Measurements from ENCODE around the gene MTRR.

DNA sequence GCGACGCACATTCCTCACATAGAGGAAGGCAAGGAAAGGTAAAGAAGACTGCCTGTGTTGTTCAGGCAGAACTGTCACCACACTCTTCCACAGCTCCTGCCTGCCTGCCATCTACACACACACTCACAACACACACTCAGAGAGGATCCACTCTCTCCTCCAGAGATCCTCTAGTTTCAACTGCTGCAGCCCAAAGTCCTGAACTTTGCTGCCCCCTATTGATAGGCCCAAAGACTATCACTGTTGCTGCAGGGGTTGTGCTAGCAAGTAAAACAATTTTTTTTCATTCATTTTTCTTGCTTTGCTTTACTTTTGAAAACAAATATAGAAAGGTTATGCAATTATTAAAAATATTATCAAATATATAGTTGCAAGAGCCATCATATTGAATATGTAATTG, 12.1 kb upstream of the MTRR start:
- TF ChIP-seq, protein P1, sequence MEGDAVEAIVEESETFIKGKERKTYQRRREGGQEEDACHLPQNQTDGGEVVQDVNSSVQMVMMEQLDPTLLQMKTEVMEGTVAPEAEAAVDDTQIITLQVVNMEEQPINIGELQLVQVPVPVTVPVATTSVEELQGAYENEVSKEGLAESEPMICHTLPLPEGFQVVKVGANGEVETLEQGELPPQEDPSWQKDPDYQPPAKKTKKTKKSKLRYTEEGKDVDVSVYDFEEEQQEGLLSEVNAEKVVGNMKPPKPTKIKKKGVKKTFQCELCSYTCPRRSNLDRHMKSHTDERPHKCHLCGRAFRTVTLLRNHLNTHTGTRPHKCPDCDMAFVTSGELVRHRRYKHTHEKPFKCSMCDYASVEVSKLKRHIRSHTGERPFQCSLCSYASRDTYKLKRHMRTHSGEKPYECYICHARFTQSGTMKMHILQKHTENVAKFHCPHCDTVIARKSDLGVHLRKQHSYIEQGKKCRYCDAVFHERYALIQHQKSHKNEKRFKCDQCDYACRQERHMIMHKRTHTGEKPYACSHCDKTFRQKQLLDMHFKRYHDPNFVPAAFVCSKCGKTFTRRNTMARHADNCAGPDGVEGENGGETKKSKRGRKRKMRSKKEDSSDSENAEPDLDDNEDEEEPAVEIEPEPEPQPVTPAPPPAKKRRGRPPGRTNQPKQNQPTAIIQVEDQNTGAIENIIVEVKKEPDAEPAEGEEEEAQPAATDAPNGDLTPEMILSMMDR (conservative IDR thresholded peaks at IDR 0.05; ENCODE audit: low read length), result peak; percentile 72
- TF ChIP-seq EZH2phosphoT487 (IDR thresholded peaks at IDR 0.05; ENCODE audit: borderline replicate concordance, low read depth, low read length), result no peak
